GOT3 (cell line): ENCODE data around the gene MACROD2.

ENCODE experiments used
- DNase-seq: peaks from one replicate; lab custom pipeline; 2025; ENCODE audit warnings: mixed read lengths; lab: John Stamatoyannopoulos, UW

The MACROD2 gene

DNA sequence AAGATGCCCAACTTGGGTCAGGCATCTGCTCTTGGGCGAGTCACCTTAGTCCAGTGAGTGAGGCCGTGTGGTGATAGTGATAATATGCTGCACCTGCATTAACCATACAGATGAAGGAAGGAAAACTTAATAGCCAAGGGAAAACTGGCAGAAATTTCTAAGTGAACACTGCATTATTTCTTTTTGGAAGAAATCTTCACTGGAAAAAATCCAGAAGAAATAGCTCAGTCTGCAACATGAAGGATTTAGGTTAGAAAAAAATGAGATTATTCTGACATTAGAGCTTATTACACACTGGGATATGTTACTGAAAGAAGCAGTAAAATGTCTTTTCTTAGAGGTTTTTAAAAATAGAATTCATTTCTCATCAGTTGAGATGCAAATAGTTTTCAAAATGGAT is 1630.7 kb downstream of the MACROD2 start:
- no peak for DNase-seq

DNA sequence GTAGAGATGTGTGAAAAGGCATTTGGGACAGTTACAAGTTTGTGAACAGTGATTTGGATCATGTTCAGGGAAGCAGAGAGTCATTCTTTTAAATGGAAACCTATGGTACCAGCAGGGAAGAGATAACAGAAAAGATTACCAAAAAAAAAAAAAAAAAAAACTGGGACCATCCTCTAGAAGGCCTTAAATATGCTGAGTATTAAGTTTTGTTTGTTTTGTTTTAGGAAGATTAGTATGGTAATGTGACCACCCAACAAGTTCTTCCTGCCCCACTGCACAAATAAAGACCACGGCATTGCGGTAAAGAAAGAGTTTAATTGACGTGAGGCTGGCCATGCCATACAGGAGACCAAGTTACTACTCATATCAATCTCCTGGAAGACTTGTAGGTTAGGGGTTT is 1631.8 kb downstream of the MACROD2 start:
- DNase-seq, result no peak

DNA sequence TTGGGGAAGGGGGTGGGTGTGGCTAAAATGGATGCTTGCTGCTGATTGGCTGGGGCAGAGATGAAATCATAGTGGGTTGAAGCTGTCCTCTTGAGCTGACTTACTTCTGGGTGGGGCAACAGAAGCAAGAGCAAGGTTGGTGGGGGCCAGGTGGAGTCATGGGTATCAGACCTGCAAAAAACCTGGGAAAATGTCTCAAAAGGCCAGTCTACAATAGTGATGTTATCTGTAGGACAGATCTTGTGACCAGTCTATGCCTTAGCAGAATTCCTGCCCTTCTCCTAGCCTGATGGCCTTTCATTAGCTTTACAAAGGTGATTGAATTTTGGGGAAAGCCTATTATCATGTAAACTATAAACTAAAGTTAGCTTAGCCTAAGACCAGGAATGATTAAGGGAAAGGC is 1632.2 kb downstream of the MACROD2 start:
- DNase-seq, result no peak

- no peak for DNase-seq
Observed at GRCh38 chr20:15628851-15629353, 1633.6 kb downstream of the MACROD2 start.

GRCh38 chr20:15630360-15630759 is 1635.0 kb downstream of the MACROD2 start:
- no peak for DNase-seq

- DNase-seq, result no peak
Observed at GRCh38 chr20:15632680-15633079, 1637.4 kb downstream of the MACROD2 start.

GRCh38 chr20:15634102-15634501 is 1638.8 kb downstream of the MACROD2 start:
- no peak for DNase-seq

- no peak for DNase-seq
Observed at GRCh38 chr20:15637546-15637945, 1642.2 kb downstream of the MACROD2 start.

GRCh38 chr20:15637950-15638754 is 1642.8 kb downstream of the MACROD2 start:
- no peak for DNase-seq

- DNase-seq, result no peak
Observed at GRCh38 chr20:15638816-15639215, 1643.5 kb downstream of the MACROD2 start.

- DNase-seq, result no peak
Observed at GRCh38 chr20:15639839-15640238, 1644.5 kb downstream of the MACROD2 start.

GRCh38 chr20:15642109-15642508 is 1646.8 kb downstream of the MACROD2 start:
- DNase-seq, result no peak

DNA sequence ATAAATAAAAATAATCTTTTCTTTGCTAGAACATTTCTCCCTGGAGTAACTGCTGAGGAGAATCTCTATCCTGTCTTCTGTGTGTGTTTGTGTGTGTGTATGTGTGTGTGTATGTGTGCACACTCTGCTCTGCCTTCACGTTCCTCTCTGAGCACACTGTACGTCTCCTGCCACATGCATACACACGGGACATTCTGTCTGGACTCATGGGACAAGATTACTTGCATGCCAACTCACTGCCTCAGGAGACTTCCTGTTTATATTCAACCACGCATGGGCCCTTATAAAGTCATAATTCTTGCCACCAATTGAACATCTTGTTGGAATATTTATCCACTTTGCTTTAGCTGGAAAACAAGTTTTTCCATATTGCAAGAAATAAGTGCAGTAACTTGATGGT is 1647.4 kb downstream of the MACROD2 start:
- DNase-seq, result no peak

GRCh38 chr20:15643713-15644112 is 1648.4 kb downstream of the MACROD2 start:
- DNase-seq, result no peak

DNA sequence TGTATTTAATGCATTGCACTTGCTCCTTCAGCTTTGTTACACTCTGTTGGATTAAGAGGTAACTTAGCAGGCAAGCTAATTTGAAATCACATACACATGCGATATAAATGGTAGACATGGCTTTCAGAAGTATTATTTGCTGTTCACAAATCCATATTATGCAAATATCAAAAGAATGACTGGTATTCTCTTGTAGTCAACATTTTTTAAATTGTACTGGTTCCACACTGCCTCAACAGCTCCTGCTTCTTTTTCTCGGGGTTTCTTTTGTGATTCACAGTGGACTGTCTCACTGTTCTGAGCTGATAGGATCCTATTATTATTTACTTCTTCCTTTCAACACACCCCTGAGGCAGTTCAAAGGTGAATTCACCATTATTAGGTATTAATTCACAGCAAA is 1650.5 kb downstream of the MACROD2 start:
- no peak for DNase-seq

DNA sequence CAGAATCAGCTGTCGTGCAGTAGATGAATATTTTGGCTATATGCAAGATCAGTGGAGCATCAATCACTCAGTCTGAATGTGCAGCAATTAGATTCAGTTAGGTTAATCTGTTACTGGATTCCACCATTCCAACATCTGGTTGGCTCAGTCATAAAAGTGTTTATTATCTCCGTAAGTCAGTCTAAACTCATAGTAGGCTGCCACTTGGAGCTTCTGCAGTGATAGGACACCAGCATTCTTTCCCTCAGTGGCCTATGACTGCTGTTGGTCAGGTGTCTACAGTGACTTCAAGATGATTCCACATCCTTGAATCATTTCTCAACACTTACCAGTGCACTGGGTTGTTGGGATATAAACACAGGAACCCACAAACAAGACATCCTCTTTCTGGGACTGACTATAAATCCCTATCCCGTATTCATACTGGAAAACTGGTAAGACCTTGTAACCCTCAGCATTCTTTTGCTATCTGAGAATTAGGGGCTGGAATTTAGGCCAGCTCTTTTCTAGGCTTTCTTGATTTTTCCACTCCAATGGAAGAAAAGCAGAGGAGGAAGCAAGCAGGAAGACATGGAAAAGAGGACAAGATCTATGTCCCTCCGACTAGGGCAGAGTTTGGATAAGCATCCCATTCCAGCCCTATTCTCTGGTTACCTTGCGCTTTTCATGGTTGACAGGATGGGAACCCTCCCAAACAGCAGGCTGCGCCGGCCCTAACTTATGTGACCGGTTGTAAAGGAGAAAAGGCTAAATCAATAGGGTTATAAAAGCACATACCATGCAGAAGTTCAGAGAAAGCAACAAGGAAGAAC is 1658.3 kb downstream of the MACROD2 start:
- DNase-seq, result no peak

DNA sequence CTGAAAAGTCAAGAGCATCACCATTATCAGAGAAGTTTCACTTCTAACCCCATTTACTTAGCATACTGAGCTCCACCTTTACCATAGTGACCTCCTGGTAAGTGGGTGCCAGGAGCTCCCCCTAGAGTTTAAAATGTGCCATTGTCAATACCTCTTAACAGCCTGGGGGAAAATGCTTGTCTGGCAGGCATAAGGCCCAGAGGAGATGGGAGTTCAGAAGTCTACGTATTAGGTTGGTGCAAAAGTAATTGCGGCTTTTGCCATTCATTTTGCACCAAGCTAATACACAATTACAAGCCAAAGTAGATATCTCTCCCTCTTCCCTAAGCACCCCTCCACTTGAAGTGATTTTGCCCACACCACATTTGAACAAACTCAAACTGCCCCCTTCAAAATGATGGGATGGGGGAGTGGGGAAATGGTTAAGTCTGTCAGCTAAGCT is 1658.9 kb downstream of the MACROD2 start:
- DNase-seq, result no peak

DNA sequence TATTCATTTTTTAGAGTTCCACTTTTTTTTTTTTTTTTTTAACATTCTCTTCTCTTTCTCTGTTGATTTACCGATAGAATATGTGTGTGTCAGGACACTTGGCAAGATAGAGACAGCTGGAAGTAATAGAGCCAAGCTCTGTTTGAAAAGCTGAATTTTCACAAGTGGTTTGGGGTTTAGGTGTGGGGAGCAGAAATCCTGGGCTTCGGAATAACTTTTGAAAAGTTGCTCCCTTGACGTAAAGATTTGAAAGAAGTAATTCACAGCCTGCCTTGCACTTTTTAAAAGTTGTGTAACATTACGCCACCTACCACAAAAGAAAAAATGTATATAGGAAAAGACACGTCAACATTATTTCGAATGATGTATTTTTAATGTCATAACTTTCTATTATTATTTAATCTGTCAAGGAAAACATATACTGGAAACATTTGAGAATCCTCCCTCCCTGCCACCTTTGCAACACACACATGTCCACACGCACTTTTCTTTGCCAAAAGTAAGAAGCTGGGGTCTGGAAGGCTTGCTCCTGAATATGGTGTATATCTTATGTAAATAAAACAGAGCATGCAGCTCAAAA is 1660.1 kb downstream of the MACROD2 start:
- DNase-seq, result no peak

DNA sequence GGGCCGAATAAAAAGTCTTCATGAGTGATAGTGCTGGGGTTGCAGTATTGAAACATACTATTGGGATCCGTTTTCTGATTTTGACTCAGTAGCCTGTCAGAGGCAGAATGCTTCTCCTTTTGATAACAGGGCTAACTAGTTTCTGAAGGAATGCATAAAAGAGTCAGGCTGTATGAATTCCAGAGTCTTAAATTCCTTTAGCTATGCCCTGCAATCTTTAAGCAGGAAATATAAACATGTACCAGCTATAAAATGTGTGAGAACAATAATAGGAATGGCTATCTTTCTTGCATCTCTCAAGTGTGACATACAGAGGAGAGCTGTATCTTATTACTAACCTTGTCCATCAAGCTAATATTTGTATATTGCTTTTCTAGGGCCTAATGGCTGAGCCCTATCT is 1660.8 kb downstream of the MACROD2 start:
- no peak for DNase-seq

GRCh38 chr20:15658295-15658694 is 1663.0 kb downstream of the MACROD2 start:
- no peak for DNase-seq

DNA sequence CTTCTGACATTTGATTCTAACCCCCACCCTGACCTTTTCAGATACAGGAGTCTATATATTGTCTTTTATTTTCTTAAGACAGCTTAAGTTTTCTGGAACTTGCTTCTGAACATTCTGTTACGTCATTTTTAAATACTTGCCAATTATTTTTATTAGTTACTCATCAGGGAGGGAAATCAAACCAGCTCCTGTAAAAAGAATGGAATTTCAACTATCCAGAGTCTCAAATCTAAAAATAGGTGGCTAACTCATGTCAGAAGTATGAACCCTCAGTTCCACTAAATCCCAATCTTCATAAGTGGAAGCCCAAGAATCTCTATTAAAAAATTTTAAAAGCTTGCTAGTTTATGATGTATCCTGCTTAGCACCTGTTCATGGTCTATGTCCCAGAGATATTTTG is 1677.9 kb downstream of the MACROD2 start:
- no peak for DNase-seq

DNA sequence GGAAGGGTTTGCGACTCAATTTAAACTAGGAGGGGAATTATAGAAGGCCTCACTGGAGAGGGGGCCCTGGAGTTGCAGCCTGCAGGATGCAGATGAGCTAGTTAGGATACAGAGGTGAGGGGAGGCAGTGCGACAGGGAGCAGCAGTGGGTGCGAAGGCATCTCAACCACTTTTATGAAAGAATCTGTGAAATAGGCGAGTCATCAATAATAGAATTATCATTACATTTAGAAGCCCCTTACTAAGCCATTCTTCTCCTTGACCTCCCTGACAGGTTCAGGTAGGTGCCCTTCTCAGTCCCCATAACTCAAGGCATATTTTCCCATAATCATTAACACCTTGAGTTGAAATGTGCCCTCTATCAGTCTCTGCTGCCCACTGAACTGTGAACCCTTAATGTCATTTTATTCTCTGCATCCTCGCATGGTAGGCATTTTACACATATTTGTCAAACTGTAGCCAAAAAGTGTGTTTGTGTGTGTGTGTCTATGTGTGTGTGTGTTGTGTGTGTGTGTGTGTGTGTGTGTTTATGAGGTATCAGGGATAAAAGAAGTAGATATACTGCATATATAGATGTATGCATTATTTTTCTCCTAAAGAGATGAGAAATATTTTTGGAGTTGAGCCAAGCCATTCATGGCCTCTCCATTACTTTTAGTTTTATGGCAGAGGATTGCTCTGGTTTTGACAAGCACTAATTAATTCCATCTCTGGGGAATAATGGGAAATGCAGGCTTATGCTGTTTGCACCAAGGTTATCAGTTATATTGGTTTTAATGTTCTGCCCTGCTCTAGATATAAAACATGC is 1679.1 kb downstream of the MACROD2 start:
- no peak for DNase-seq
